ENCODE measurements around the gene CD163L1.
"Not testable (repeated sequence)": the region's sequence is repeated elsewhere in the genome, so short reads cannot be mapped to it uniquely, and the experiment has no call there.

Gene CD163L1

GRCh38 chr12:7444537-7444936, 584 bp upstream of the CD163L1 start:
- no peak for DNase-seq
- no peak for TF ChIP-seq CTCF (IDR thresholded peaks at IDR 0.05)
- peaks cover 8% of the 10 kb centered on the region for H3K9me3 Mint-ChIP-seq
- no peak overlapping the region for H3K27ac Mint-ChIP-seq
- peaks cover 4% of the 10 kb centered on the region for H3K36me3 Mint-ChIP-seq (ENCODE audit: low read depth)
- H3K27me3 Mint-ChIP-seq (ENCODE audit: low read depth, poor library complexity) = peaks cover 20% of the 10 kb centered on the region
- no peak overlapping the region for H3K4me3 Mint-ChIP-seq
- H3K4me1 Mint-ChIP-seq = peaks cover 4% of the 10 kb centered on the region

- Mint-ChIP-seq H3K27ac (no peak overlapping the region), H3K4me3 (peak overlapping the region; percentile 64), H3K4me1 (peaks cover 5% of the 10 kb centered on the region), H3K9me3 (peaks cover 27% of the 10 kb centered on the region), H3K36me3 (ENCODE audit: low read depth) (peaks cover 9% of the 10 kb centered on the region), H3K27me3 (ENCODE audit: low read depth, poor library complexity) (peaks cover 25% of the 10 kb centered on the region)
- DNase-seq = no peak
- no peak for TF ChIP-seq CTCF (IDR thresholded peaks at IDR 0.05)
Observed at GRCh38 chr12:7441216-7441615, 2.7 kb downstream of the CD163L1 start.

GRCh38 chr12:7439579-7440505, 4.1 kb downstream of the CD163L1 start:
- H3K4me1 Mint-ChIP-seq = peaks cover 5% of the 10 kb centered on the region
- peak; percentile 79 for DNase-seq
- TF ChIP-seq CTCF (IDR thresholded peaks at IDR 0.05) = no peak
- H3K36me3 Mint-ChIP-seq (ENCODE audit: low read depth) = peaks cover 9% of the 10 kb centered on the region
- no peak overlapping the region for H3K27ac Mint-ChIP-seq
- peaks cover 27% of the 10 kb centered on the region for H3K9me3 Mint-ChIP-seq
- H3K4me3 Mint-ChIP-seq = peak overlapping the region; percentile 84
- H3K27me3 Mint-ChIP-seq (ENCODE audit: low read depth, poor library complexity) = peaks cover 25% of the 10 kb centered on the region

GRCh38 chr12:7438291-7438995, 5.5 kb downstream of the CD163L1 start:
- peaks cover 27% of the 10 kb centered on the region for H3K9me3 Mint-ChIP-seq
- not testable (repeated sequence) for H3K36me3 Mint-ChIP-seq (ENCODE audit: low read depth); DNase-seq; H3K4me3 Mint-ChIP-seq; H3K27ac Mint-ChIP-seq; H3K4me1 Mint-ChIP-seq
- H3K27me3 Mint-ChIP-seq (ENCODE audit: low read depth, poor library complexity) = peaks cover 25% of the 10 kb centered on the region

GRCh38 chr12:7437494-7437893, 6.5 kb downstream of the CD163L1 start:
- H3K36me3 Mint-ChIP-seq (ENCODE audit: low read depth); H3K4me1 Mint-ChIP-seq; DNase-seq; H3K27ac Mint-ChIP-seq; H3K4me3 Mint-ChIP-seq: not testable (repeated sequence)
- Mint-ChIP-seq H3K9me3 (peaks cover 27% of the 10 kb centered on the region), H3K27me3 (ENCODE audit: low read depth, poor library complexity) (peaks cover 25% of the 10 kb centered on the region)

GRCh38 chr12:7434670-7435069, 9.3 kb downstream of the CD163L1 start:
- Mint-ChIP-seq H3K27ac (no peak overlapping the region), H3K4me3 (no peak overlapping the region), H3K4me1 (peaks cover 2% of the 10 kb centered on the region), H3K36me3 (ENCODE audit: low read depth) (peaks cover 6% of the 10 kb centered on the region), H3K27me3 (ENCODE audit: low read depth, poor library complexity) (peaks cover 11% of the 10 kb centered on the region), H3K9me3 (peaks cover 20% of the 10 kb centered on the region)
- DNase-seq = no peak
- TF ChIP-seq CTCF (IDR thresholded peaks at IDR 0.05) = no peak

Data from nephron progenitor cell (in vitro differentiated cells).